T47D (cell line): ENCODE data around the gene GFOD2.

Experiments used
- DNase-seq, 2 experiments: peaks; one replicate each; pipeline versions ENCODE4 v3.0.0 to v3.0.0-alpha.2; 2011 to 2012; ENCODE audit warnings: low read depth in 1 of 2, low spot score in 1 of 2
- JUND ChIP-seq: IDR thresholded peaks from 2 replicates; pipeline ENCODE4 v1.6.1; 2012; ENCODE audit warnings: low read depth
- in situ Hi-C: cut with HindIII; loops from 2 replicates; pipeline ENCODE4 v1.10.0; 2016; ENCODE audit warnings: low sequenced_read_pairs, low pct_unique_long_range_greater_than_20kb

Gene GFOD2

DNA sequence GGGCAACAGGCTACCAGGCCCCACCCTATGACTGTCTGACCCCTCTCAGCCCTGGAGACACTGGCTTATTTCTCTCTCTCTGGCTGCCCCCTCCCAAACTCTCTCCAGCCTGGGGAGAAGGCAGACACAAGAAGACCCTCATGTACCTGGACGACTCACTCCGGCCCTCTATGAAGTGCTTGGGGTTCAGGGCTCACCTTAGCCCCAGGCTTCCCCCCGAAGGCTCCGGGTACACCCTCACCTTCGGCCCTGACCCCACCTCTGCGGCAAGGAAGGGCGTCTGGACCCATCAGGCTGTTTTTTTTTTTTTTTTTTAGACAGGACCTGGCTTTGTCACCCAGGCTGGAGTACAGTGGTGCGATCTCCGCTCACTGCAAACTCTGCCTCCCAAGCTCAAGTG is 75.1 kb downstream of the GFOD2 start:
- DNase-seq = no peak
- in situ Hi-C loops = no loop called here
- TF ChIP-seq JUND = no peak

DNA sequence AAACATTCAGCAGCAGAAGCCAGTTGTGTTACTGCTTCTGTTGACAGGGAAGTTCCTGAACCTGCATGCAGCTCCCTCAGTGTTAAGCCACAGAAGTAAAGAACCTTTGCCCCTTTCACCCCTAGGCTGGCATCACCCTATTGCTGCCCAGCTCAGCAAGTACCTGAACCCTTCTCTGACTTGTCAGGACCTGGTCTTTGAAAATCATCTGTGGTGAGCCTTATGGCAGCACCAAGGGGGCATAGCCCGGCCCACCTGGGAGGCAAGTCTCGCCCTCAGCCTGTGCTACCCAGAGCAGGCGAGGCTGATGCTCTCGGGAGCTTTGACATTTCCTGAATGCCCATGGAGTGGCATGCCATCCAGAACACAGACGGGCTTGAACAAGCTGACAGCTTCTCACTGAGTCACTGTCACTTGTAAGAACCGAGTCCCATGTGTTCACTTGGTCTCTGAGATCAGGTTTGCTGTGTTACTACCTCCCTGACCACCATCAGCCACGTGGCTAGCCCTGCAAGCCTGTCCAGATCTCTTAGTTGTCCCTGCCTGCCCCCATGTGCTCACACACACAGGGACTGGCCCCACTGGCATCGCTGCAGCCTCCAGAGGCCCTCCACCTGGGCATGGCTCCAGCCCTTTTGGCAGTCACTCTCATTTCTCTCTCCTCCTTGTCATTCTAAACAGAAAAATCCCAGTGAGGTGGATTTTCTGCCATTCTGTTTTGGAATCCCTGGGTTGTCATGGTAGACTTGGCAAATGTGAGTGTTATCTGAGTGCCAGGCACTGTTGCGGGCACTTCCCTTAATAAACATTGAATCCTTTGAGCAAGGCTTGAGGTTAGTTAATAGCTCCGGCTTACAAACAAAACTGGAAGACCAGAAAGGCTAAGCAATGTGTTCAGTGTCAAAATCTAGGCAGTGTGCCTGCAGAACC is 77.1 kb downstream of the GFOD2 start:
- no peak for TF ChIP-seq JUND
- DNase-seq = peak in 1 of 2 experiments; percentile 35
- in situ Hi-C loops = no loop called here

DNA sequence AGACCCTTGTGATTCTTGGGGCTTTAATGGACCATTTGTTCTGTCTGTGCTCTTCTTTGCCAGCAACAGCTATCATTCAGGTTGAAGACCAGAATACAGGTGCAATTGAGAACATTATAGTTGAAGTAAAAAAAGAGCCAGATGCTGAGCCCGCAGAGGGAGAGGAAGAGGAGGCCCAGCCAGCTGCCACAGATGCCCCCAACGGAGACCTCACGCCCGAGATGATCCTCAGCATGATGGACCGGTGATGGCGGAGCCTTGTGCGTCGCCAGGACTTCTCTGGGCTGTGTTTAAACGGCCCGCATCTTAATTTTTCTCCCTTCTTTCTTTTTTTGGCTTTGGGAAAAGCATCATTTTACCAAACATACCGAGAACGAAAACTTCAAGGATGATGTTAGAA is 81.5 kb downstream of the GFOD2 start:
- in situ Hi-C loops = no loop called here

DNA sequence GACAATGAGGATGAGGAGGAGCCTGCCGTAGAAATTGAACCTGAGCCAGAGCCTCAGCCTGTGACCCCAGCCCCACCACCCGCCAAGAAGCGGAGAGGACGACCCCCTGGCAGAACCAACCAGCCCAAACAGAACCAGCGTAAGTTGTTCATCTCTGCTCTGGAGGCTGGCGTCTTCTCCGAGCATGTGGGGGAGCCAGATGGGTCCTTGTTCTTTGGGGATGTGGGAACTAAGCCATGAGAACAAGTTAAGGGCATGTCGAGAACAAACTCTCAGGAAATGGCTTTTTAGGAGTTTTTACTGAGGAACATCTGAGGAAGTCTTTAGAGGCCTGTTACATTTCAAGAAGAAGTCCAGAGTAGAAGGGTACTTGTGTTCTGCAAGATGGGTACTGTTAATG is 82.4 kb downstream of the GFOD2 start:
- in situ Hi-C loops = no loop called here
- TF ChIP-seq JUND = no peak
- DNase-seq = no peak

More for the DNA sequence above, 81.5 kb downstream of the GFOD2 start:
- TF ChIP-seq JUND = no peak
- DNase-seq = no peak

DNA sequence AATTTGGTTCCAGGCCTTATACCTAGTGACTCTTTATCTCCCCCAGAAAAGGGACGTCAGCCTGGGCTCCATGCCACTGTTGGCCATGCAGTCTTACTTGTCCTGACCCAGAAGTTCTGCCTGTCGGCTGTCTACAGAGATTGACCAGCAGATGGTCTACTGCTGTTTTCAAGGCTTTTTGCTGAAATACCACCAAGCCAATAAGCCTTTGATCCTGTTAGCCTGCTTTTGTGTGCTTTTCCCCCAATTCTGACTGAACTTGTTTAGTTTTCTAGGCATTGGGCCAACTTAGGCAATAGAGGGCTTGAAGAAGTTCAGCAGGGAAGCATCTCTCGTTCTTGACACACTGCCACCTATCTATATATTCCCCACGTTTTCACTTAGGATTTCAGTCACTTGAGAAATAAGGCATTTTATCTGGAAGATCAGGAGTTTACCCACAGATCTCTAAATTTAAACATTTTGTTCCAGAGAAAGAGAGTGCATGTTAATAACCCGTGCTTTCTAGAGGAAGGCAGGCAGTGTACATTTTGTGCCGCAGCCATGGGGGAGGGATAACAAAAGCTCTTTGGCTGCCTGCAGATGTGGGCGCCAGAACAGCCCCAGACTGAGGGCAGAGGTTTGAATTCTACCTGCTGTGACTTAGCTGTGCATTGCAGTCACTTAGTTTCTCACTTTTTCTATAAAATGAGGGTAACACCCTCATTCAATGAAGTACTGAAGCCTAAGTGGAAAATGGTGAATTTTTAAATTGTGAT is 86.5 kb downstream of the GFOD2 start:
- no peak for DNase-seq
- in situ Hi-C loops = no loop called here
- TF ChIP-seq JUND = no peak

DNA sequence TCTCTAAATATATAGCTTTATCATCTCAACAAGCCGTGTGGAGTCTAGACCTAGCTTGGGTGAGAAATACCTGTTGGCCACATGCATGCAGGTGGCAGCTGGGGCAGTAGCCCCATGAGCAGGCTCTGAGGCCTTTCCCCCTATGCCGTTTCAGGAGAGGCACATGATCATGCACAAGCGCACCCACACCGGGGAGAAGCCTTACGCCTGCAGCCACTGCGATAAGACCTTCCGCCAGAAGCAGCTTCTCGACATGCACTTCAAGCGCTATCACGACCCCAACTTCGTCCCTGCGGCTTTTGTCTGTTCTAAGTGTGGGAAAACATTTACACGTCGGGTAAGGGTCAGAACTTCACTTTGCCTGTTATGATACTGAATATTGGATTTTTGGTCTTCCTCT is 90.9 kb downstream of the GFOD2 start:
- in situ Hi-C loops = no loop called here
- no peak for TF ChIP-seq JUND
- no peak for DNase-seq
